ENCODE results near the gene SOS1. TPM values are rescaled to one million over a fixed set of nuclear protein-coding genes. Genes with fewer than 3 reads are reported as not detected.

SOS1 gene
- total RNA-seq, 1 donor from 2014 or later = 28.5 TPM

DNA sequence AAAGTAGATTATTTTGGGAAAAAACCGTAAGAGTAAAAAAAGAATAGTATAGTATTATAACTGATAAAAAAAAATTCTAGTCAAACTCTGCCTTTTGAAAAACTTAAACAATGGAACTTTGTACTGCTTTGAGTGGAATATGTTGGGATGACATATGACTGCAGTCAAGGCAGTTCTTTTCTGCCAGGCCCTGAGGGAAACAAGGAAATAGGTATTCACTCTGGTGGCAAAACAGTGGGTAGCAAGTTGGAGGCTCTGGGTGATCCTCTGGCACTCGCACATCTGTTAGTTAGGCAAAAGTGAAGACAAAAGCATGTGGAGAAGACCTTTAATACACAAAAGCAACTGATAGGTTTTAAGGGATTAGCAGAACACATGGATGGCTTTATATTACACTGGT lies 129.0 kb downstream of the SOS1 start:
- H3K27ac Mint-ChIP-seq = no peak overlapping the region
- H3K27me3 ChIP-seq = no peaks in the 10 kb centered on the region
- no peaks in the 10 kb centered on the region for H4K20me1 ChIP-seq (ENCODE audit: low read depth)
- H2AFZ ChIP-seq (replicated peaks) = no peak overlapping the region
- H3K79me2 ChIP-seq (ENCODE audit: low read depth) = no peaks in the 10 kb centered on the region
- H3K27ac ChIP-seq = peak overlapping the region; percentile 80
- H3K4me1 ChIP-seq = peaks cover 12% of the 10 kb centered on the region
- H3K9me3 Mint-ChIP-seq = no peaks in the 10 kb centered on the region
- peak overlapping the region; percentile 33 for H3K4me2 ChIP-seq
- no peak for TF ChIP-seq EZH2phosphoT487 (IDR thresholded peaks at IDR 0.05)
- no peak for TF ChIP-seq EZH2 (IDR thresholded peaks at IDR 0.05)
- TF ChIP-seq, protein P1, sequence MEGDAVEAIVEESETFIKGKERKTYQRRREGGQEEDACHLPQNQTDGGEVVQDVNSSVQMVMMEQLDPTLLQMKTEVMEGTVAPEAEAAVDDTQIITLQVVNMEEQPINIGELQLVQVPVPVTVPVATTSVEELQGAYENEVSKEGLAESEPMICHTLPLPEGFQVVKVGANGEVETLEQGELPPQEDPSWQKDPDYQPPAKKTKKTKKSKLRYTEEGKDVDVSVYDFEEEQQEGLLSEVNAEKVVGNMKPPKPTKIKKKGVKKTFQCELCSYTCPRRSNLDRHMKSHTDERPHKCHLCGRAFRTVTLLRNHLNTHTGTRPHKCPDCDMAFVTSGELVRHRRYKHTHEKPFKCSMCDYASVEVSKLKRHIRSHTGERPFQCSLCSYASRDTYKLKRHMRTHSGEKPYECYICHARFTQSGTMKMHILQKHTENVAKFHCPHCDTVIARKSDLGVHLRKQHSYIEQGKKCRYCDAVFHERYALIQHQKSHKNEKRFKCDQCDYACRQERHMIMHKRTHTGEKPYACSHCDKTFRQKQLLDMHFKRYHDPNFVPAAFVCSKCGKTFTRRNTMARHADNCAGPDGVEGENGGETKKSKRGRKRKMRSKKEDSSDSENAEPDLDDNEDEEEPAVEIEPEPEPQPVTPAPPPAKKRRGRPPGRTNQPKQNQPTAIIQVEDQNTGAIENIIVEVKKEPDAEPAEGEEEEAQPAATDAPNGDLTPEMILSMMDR (IDR thresholded peaks at IDR 0.05) = no peak
- peaks cover 24% of the 10 kb centered on the region for H3K36me3 ChIP-seq
- no peaks in the 10 kb centered on the region for H3K9me3 ChIP-seq (ENCODE audit: low read depth)
- peaks cover 16% of the 10 kb centered on the region for H3K36me3 Mint-ChIP-seq
- H3K4me3 ChIP-seq = no peak overlapping the region
- no peak overlapping the region for H3K4me3 Mint-ChIP-seq
- H3K9ac ChIP-seq = no peak overlapping the region
- H3K4me1 Mint-ChIP-seq = no peaks in the 10 kb centered on the region
- peaks cover 4% of the 10 kb centered on the region for H3F3A ChIP-seq (ENCODE audit: low read depth)
- DNase-seq (ENCODE audit: low spot score) = peak; percentile 39
- no peaks in the 10 kb centered on the region for H3K27me3 Mint-ChIP-seq (ENCODE audit: insufficient read depth, low read depth)

DNA sequence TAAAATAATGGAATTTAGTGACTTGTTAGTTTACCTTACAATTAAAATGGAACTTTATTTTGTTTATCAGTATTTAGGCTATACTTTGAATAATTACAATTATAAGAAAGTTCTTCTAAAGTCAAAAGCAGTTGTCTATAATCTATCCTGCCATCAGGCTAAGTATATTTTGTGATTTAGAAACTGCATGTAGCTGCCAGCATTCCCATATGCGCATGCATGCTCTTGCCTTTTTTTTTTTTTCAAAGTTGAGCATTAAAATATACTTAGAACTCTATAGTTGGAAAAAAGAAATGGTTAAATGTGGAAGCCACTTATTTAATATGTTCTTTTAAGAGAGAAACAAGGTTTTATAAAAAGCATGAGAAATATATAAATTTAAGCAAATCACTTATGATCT lies 132.1 kb downstream of the SOS1 start:
- Histone ChIP-seq H3K36me3 (peaks cover 8% of the 10 kb centered on the region), H2AFZ (replicated peaks) (no peak overlapping the region), H3K27me3 (no peaks in the 10 kb centered on the region), H3K27ac (no peak overlapping the region), H3K9ac (no peak overlapping the region), H3K9me3 (ENCODE audit: low read depth) (no peaks in the 10 kb centered on the region), H3K4me1 (peaks cover 12% of the 10 kb centered on the region), H3K79me2 (ENCODE audit: low read depth) (no peaks in the 10 kb centered on the region), H3K4me2 (no peak overlapping the region), H3K4me3 (no peak overlapping the region), H4K20me1 (ENCODE audit: low read depth) (no peaks in the 10 kb centered on the region), H3F3A (ENCODE audit: low read depth) (peaks cover 4% of the 10 kb centered on the region)
- no peaks in the 10 kb centered on the region for H3K4me1 Mint-ChIP-seq
- no peak overlapping the region for H3K4me3 Mint-ChIP-seq
- TF ChIP-seq, protein P1 (IDR thresholded peaks at IDR 0.05) = no peak
- TF ChIP-seq EZH2phosphoT487 (IDR thresholded peaks at IDR 0.05) = no peak
- no peak for TF ChIP-seq EZH2 (IDR thresholded peaks at IDR 0.05)
- no peaks in the 10 kb centered on the region for H3K27me3 Mint-ChIP-seq (ENCODE audit: insufficient read depth, low read depth)
- no peaks in the 10 kb centered on the region for H3K9me3 Mint-ChIP-seq
- H3K27ac Mint-ChIP-seq = no peak overlapping the region
- peaks cover 23% of the 10 kb centered on the region for H3K36me3 Mint-ChIP-seq
- no peak for DNase-seq (ENCODE audit: low spot score)

DNA sequence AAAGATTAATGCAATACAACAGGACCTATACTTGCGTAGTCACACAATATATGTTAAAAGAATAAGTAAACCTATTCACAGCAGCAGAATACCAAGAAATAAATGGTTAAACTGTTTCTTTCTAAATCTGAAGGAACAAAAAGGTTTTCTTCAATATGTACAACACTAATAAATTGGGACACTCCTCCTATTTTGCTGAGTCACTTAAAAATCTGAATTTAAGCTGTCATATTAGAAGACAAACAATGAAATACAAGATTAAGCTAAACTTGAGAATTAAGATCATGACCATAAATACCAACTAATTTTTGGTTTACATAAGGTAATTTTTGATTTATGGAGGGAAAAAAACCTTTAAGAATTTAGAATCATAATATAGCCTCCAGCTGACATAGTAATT lies 138.4 kb downstream of the SOS1 start:
- no peaks in the 10 kb centered on the region for H3K27me3 ChIP-seq
- no peaks in the 10 kb centered on the region for H4K20me1 ChIP-seq (ENCODE audit: low read depth)
- Mint-ChIP-seq H3K36me3 (peaks cover 16% of the 10 kb centered on the region), H3K9me3 (no peaks in the 10 kb centered on the region), H3K4me1 (no peaks in the 10 kb centered on the region), H3K27me3 (ENCODE audit: insufficient read depth, low read depth) (peaks cover 2% of the 10 kb centered on the region), H3K27ac (no peak overlapping the region), H3K4me3 (no peak overlapping the region)
- H3K79me2 ChIP-seq (ENCODE audit: low read depth) = no peaks in the 10 kb centered on the region
- H3F3A ChIP-seq (ENCODE audit: low read depth) = no peaks in the 10 kb centered on the region
- H3K4me2 ChIP-seq = no peak overlapping the region
- no peak overlapping the region for H3K27ac ChIP-seq
- TF ChIP-seq EZH2phosphoT487 (IDR thresholded peaks at IDR 0.05) = no peak
- no peak overlapping the region for H3K9ac ChIP-seq
- no peaks in the 10 kb centered on the region for H3K4me1 ChIP-seq
- DNase-seq (ENCODE audit: low spot score) = no peak
- H3K9me3 ChIP-seq (ENCODE audit: low read depth) = no peaks in the 10 kb centered on the region
- H3K4me3 ChIP-seq = no peak overlapping the region
- no peak overlapping the region for H2AFZ ChIP-seq (replicated peaks)
- no peaks in the 10 kb centered on the region for H3K36me3 ChIP-seq

DNA sequence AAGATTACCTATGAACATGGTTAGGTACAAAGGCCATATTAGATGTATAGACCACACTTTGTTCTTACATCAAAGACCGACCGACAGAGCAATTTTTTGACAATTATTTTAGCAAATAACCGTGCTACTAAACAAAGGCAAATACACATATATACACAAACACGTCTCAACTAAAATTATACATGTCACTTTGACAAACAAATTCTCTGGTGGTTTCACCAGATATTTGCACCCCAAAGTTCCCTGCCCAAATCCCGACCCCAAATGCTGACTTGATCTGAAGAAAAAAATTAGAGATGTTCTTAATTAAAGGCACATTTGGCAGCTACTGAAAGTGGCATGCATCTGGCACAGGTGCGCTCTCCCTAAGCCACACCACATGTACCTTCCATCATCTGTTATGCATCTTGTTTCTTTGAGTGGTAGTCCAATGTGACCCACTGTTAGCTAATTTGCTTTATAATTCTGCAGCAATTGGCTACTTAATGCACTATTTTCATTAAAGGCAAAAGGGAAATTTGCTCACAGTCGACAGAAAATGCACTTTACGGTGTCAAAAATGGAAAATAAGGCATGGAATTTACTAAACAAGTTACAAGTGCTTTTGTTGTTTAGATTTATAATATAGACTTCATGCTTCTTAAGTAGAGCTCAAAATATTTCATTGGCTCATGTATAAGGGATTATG lies 139.0 kb downstream of the SOS1 start:
- Histone ChIP-seq H3F3A (ENCODE audit: low read depth) (no peaks in the 10 kb centered on the region), H3K9me3 (ENCODE audit: low read depth) (no peaks in the 10 kb centered on the region), H4K20me1 (ENCODE audit: low read depth) (no peaks in the 10 kb centered on the region), H3K4me2 (no peak overlapping the region), H3K79me2 (ENCODE audit: low read depth) (no peaks in the 10 kb centered on the region), H3K27ac (no peak overlapping the region), H3K4me1 (no peaks in the 10 kb centered on the region), H2AFZ (replicated peaks) (no peak overlapping the region), H3K9ac (no peak overlapping the region), H3K4me3 (no peak overlapping the region), H3K27me3 (no peaks in the 10 kb centered on the region), H3K36me3 (no peaks in the 10 kb centered on the region)
- Mint-ChIP-seq H3K27me3 (ENCODE audit: insufficient read depth, low read depth) (peaks cover 2% of the 10 kb centered on the region), H3K4me1 (no peaks in the 10 kb centered on the region), H3K27ac (no peak overlapping the region), H3K9me3 (no peaks in the 10 kb centered on the region), H3K36me3 (peaks cover 16% of the 10 kb centered on the region), H3K4me3 (no peak overlapping the region)
- no peak for DNase-seq (ENCODE audit: low spot score)
- TF ChIP-seq EZH2phosphoT487 (IDR thresholded peaks at IDR 0.05) = no peak
- TF ChIP-seq, protein P1 (IDR thresholded peaks at IDR 0.05) = no peak
- TF ChIP-seq EZH2 (IDR thresholded peaks at IDR 0.05) = no peak

Data from neural progenitor cell (in vitro differentiated cells).